OCI-LY1 (cell line): ENCODE results near the gene CAT.

Experiments used
- CTCF ChIP-seq: fragments of 200-600 bp; sonication (generic), shearing (Covaris generic); IDR thresholded peaks from 2 replicates; pipeline ENCODE4 v1.5.1; 2017; ENCODE audit warnings: mild to moderate bottlenecking, antibody characterized with exemption, low read length, moderate library complexity, mixed read lengths
- EZH2 ChIP-seq: fragments of 200-600 bp; sonication (generic), shearing (Covaris generic); IDR thresholded peaks from 2 replicates; pipeline ENCODE4 v1.8.0; 2017; ENCODE audit warnings: borderline replicate concordance, mixed run types, mild to moderate bottlenecking, antibody characterized with exemption, low read length, moderate library complexity, mixed read lengths

DNA sequence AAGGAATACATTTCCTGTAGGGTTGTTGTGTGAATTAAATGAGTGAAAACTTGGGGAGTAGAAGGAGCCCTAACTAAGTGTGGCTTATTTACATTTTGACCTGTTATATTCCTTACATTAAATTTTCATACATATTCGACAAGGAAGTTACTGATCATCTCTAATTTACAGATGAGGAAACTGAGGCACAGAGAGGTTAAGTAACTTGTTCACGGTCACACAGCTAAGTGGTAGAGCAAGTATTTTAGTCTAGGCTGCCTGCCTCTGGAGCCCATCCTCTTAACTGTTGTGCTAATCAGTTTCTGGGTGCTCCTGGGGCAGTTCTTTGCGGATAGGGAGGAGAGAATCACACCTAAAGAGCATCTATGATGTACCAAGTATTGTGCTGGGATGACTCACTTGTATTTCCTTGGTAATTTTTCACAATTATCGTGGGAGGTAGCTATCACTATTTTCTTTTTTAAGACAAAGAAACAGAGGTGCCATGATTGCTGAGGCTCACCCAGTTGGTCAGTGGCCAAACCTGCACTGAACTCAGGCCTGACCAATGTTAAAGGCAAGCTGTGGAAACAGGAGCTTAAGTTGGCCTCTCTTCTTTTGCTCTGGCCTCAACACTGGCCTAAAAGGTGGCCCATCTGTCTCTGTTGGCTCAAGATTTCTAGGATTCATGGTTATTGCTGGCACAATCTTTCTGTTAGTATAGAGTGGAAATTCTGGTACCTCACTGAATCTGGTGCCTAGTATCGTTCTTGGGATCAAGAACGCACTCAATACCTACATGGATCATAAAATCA is 77.7 kb downstream of the CAT start:
- TF ChIP-seq CTCF: no peak
- TF ChIP-seq EZH2: no peak
